ENCODE results near the gene ZNF268.
"Not testable (repeated sequence)": the region's sequence is repeated elsewhere in the genome, so short reads cannot be mapped to it uniquely, and the experiment has no call there.

Gene ZNF268

GRCh38 chr12:133222211-133222610, 40.9 kb downstream of the ZNF268 start:
- DNase-seq (ENCODE audit: low read depth) = no peak
- no peak overlapping the region for H3K4me3 ChIP-seq (ENCODE audit: low read depth, low read length)

DNA sequence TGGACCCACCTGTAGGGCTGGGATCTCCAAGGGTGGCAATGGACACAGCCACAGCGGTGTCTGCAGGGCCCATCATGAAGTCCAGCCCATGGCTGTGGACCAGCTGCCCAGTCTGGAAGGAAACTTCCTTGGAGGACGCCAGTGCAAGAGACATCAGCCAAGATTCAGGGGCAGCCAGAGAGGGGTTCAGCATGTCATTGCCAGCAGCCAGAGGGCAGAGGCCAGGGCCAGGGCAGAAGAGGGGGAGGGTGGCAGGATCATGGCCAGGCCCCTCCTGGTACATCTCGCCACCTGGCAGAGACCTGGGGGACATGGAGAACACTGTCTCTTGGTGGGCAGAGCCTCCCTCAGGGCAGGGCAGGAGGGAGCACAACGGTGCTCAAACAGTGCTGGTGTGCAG, 44.2 kb downstream of the ZNF268 start:
- no peak for DNase-seq (ENCODE audit: low read depth)
- H3K4me3 ChIP-seq (ENCODE audit: low read depth, low read length) = no peak overlapping the region

DNA sequence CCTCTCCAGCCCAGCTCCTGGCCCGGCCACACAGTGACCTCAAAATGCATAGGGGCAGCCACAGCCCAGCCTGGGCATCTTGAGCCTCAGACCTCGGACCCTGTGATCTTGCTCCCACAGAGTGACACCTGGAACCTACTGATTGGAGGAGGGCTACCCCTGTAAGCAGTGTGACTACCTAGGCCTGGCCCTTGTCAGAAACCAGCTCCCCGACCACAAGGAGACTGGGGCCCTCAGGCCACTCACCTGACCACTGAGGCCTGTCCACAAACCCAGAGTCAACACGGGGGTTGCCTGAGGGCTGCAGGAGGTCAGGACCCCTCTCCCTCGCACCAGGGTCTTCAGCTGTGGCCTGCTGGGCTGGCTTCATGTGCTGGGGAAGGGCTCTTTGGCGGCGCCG, 45.4 kb downstream of the ZNF268 start:
- no peak overlapping the region for H3K4me3 ChIP-seq (ENCODE audit: low read depth, low read length)
- no peak for DNase-seq (ENCODE audit: low read depth)

DNA sequence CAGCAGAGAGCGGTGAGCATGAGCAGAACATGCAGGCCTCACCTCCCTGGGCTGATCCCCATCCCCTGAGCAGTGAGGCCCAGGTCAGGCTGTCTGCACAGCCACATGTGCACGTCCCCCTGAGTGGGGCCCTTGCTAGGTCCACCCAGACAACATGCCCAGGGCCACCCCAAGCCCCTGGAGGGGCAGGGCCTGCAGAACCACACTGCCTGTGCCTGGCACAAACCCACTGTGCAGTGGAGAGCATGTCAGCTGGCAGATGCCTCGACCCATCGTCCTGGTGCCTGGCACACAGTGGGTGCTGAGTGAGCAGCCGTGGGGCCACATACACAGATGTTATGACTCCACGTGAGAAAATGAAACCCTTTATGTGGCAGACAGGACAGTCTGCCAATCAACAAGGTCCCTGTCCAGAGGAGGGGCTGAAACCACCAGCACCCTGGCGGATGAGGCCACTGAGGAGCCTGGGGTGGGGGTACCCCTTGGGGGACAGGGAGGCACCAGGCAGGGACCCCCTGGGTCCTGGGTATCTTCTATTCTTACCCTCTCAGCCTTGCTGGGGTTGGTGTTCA, 46.1 kb downstream of the ZNF268 start:
- H3K4me3 ChIP-seq (ENCODE audit: low read depth, low read length) = no peak overlapping the region
- no peak for DNase-seq (ENCODE audit: low read depth)

DNA sequence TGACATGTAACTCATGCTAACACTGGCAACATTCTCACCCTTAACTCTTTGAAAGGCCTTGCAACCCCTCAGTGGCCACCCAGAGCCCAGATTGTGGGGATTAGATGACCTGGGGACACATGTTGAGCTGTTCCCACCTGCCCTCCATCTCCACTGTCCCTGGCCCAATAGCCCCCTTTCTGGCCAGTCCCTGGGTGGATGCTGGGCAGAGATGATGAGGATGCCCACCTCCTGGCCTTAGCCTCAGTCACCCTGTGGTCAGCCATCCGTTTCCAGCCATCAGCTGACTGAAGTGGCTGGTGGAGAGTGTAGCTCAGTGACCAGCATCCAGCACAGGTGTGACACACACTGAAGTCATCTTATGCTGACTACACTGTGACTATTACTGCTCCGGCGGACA, 49.7 kb downstream of the ZNF268 start:
- H3K4me3 ChIP-seq (ENCODE audit: low read depth, low read length) = no peak overlapping the region
- DNase-seq (ENCODE audit: low read depth) = no peak

DNA sequence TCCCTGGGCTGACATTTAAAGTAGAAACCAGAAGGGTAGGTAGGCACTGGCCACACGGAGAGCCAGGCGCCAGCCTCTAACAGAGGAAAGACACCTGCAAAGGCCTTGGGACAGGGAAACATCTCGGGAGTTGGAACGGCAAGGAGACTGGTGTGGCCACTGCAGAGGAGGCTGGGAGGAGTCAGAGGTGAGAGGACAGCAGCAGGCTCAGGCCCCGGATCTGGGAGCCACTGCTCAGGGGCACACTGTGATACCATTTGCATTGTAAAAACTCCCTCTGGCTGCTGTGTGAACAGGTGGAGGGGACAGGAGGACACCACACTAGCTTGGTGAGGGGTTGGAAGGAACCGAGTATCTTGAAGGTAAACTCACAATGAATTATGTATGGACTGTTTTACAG, 51.7 kb downstream of the ZNF268 start:
- DNase-seq (ENCODE audit: low read depth) = no peak
- H3K4me3 ChIP-seq (ENCODE audit: low read depth, low read length) = no peak overlapping the region

DNA sequence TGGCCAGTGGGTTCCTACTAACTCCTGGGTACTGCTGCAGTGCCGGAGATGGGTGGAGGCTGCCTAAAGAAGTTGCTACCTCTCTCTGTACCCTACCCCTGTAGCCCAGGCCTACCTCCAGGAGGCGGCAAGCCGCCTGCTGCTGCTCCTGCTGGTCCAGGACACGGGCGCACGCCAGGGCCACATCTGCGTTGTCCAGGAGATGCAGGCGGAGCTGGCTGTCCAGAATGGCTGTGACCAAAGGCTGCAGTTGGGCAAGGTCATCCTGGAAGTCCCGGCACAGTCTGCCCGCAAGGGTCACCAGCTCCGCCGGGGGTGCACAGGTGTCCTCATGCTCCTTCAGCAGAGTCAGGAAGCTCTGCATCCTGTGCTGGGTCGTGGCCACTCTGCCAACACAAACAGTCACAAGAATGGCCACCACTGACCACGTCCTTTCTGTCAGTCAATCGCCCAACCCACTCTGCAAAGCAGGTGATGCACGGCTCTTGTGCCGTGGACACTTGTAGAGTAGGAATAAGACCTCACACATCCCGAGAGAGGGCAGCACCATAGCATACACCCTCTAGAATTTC, 52.8 kb downstream of the ZNF268 start:
- DNase-seq (ENCODE audit: low read depth) = no peak
- no peak overlapping the region for H3K4me3 ChIP-seq (ENCODE audit: low read depth, low read length)

DNA sequence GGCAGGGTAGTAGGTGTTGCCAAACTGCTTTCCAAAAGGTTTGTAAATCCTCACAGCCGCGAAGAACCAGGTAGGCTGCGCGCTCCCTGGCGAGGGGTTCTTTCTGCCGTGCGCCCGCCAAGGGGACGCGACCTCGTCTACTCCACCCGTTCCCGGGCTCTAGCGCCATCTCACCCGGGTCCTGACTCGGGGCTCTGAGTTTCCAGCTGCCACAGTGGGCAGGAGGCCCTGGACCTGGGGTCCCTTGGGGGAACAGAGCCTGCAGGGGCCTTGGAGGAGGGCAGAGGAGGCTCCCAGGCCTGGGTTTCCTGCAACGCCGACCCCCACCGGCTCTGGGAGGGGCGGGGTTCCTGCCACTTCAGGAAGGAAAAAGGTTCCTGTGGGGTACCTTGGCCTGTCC, 53.7 kb downstream of the ZNF268 start:
- H3K4me3 ChIP-seq (ENCODE audit: low read depth, low read length) = no peak overlapping the region
- DNase-seq (ENCODE audit: low read depth) = no peak

DNA sequence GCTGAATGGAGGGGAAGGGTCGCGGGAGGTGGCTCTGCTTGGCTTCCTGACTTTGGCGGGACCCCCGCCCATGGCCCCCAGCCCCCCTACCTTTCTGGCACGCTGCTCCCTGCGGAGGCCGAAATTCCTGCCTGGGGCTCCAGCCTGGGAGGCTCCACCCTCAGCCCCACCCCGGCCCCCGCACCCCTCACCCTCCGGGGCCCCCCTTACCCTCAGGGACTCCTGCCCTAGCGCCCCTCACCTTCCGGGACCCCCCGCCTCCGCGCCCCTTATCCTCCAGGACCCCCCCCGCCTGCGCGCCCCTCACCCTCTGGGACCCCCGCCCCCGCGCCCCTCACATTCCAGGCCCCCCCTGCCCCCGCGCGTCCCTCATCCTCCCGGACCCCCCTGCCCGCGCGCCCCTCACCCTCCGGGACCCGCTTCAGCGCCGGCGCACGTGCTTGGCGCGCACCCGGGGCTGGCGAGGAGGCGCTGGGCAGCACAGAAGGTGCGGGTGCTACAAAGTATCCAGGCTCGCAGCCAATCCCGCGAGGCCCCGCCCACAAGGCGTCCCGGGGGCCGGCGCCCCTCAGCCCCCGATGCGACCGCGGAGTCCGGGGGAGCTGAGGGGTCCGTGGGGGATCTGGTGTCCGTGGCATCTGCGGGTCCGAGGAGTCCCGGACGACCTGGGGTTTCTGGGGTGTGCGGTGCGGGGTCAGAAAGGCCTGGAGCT, 54.3 kb downstream of the ZNF268 start, which contains the start of gene ANHX:
ANHX (minus strand) TSS at position 477 of the 712 bp plus-strand sequence. CDS start 1,521 bp downstream, outside the sequence.
- no peak for DNase-seq (ENCODE audit: low read depth)
- no peak within 1 kb of the TSS for H3K4me3 ChIP-seq (ENCODE audit: low read depth, low read length)

DNA sequence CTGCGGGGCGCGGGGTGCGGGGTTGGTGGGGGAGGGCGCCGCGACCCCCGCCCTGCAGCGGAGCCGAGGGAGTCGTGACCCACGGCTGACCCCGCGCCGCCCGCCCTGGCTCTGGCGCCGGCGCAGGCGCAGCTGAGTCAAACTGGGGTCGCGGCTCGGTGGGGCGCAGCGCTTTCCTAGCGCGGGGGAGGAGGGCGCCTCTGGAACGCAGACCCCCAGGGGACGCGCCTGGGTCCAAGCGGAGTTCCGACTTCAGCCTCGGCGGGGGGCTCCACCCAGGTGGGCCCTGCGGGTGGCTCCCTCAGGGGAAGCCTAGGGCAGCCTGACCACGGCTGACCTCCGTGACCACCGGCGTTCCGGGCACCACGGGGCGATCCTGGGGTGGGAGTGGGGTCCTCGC, 54.8 kb downstream of the ZNF268 start:
- DNase-seq (ENCODE audit: low read depth) = no peak
- no peak overlapping the region for H3K4me3 ChIP-seq (ENCODE audit: low read depth, low read length)

DNA sequence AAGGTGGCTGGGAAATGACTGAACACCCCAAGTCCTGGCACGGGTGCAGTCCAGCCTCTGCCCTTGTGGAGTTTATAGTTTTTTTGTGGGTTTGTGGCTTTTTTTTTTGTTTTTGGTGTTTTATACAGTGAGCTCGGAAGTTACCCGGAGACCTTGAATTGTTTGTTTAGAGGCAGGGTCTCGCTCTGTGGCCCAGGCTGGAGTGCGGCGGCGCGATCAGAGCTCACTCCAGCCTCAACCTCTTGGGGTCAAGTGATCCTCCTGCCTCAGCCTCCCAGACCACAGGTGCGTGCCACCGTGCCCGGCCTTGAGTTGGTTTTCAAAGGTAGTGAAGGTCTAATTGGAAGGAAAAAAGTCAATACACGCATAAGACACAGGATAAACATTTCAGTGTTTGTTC, 55.3 kb downstream of the ZNF268 start:
- H3K4me3 ChIP-seq (ENCODE audit: low read depth, low read length) = no peak overlapping the region
- no peak for DNase-seq (ENCODE audit: low read depth)

- DNase-seq (ENCODE audit: low read depth) = no peak
- H3K4me3 ChIP-seq (ENCODE audit: low read depth, low read length) = no peak overlapping the region
Measured at GRCh38 chr12:133251732-133252131, 70.4 kb downstream of the ZNF268 start.

GRCh38 chr12:133255833-133256232, 74.5 kb downstream of the ZNF268 start:
- DNase-seq (ENCODE audit: low read depth); H3K4me3 ChIP-seq (ENCODE audit: low read depth, low read length): not testable (repeated sequence)

GRCh38 chr12:133256321-133256720, 75.0 kb downstream of the ZNF268 start:
- no peak for DNase-seq (ENCODE audit: low read depth)

DNA sequence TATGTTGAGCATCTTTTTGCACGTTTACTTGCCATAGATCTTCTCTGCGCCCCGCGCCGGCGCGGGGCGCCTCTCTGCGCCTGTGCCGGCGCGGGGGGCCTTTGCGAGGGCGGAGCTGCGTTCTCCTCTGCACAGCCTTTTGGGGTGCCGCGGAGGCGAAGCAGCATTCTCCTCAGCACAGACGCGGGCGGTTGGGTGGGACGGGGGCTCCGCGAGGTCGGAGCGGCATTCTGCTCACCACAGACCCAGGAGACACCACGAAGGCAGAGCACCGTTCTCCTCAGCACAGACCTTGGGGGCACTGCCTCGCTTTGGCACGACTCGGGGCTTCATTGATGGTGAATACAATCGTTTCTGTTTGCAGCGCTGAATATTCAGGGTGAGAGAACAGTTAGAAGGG, 82.9 kb downstream of the ZNF268 start:
- no peak overlapping the region for H3K4me3 ChIP-seq (ENCODE audit: low read depth, low read length)
- DNase-seq (ENCODE audit: low read depth) = no peak

More at GRCh38 chr12:133256321-133256720, 75.0 kb downstream of the ZNF268 start:
- no peak overlapping the region for H3K4me3 ChIP-seq (ENCODE audit: low read depth, low read length)
